Measurements from ENCODE around the gene PRRC2B. TPM values are rescaled to one million over a fixed set of nuclear protein-coding genes. Genes with fewer than 3 reads are reported as not detected.

PRRC2B gene
- total RNA-seq, 4 donors from 2014 or later = 73.7 to 171 (median 98.9) TPM

GRCh38 chr9:131529597-131530545 is 136.0 kb downstream of the PRRC2B start:
- TF ChIP-seq POLR2AphosphoS5 (IDR thresholded peaks at IDR 0.05) = no peak
- TF ChIP-seq EP300 (IDR thresholded peaks at IDR 0.05; ENCODE audit: low read depth) = no peak
- peak overlapping the region; percentile 82 to 88 (median 86) for H3K27ac ChIP-seq
- DNase-seq = no peak
- H3K4me3 ChIP-seq = peak overlapping the region; percentile 74 to 100 (median 97)
- H3K9me3 ChIP-seq = no peaks in the 10 kb centered on the region
- in situ Hi-C loops (cut with MboI; ENCODE audit: low pct_ligation_motif_present in 1 of 4, low pct_unique_long_range_greater_than_20kb in 1 of 4, low sequenced_read_pairs in 3 of 4) (no loop called here), intact Hi-C loops (cut with DNase I; ENCODE audit: low total_unique reads) (no loop called here)
- WGBS, 2 donors (ENCODE audit: low coverage in 1 of 2) = 56% methylated on average over 24 of the region's 24 CpGs; no CpG with 5 or more reads in 1 of the 2 donors
- H3K27me3 ChIP-seq = no peaks in the 10 kb centered on the region
- H3K36me3 ChIP-seq = peaks cover 0 to 13% (median 3%) of the 10 kb centered on the region in 4 donors
- peaks cover 12 to 23% (median 16%) of the 10 kb centered on the region in 4 donors for H3K4me1 ChIP-seq

GRCh38 chr9:131530546-131530919 is 136.6 kb downstream of the PRRC2B start:
- DNase-seq = peak; percentile 47
- intact Hi-C loops (cut with DNase I; ENCODE audit: low total_unique reads) (no loop called here), in situ Hi-C loops (cut with MboI; ENCODE audit: low pct_ligation_motif_present in 1 of 4, low pct_unique_long_range_greater_than_20kb in 1 of 4, low sequenced_read_pairs in 3 of 4) (no loop called here)
- Histone ChIP-seq H3K27ac (peak overlapping the region; percentile 82 to 88 (median 86)), H3K27me3 (no peaks in the 10 kb centered on the region), H3K4me1 (peaks cover 12 to 23% (median 16%) of the 10 kb centered on the region in 4 donors), H3K4me3 (peak overlapping the region; percentile 74 to 100 (median 97)), H3K9me3 (no peaks in the 10 kb centered on the region), H3K36me3 (peaks cover 0 to 13% (median 3%) of the 10 kb centered on the region in 4 donors)
- WGBS, 2 donors (ENCODE audit: low coverage in 1 of 2) = 4% methylated on average over 24 of the region's 29 CpGs; no CpG with 5 or more reads in 1 of the 2 donors
- TF ChIP-seq CTCF (IDR thresholded peaks at IDR 0.05) (peak in 4 of 5 experiments; percentile 20 to 53 (median 30)), POLR2A (IDR thresholded peaks at IDR 0.05) (no peak)

- Histone ChIP-seq H3K36me3 (peaks cover 0 to 13% (median 3%) of the 10 kb centered on the region in 4 donors), H3K27me3 (no peaks in the 10 kb centered on the region), H3K27ac (peak within 1 kb of the TSS; percentile 82 to 88 (median 86)), H3K9me3 (no peaks in the 10 kb centered on the region), H3K4me3 (peak within 1 kb of the TSS; percentile 74 to 100 (median 97)), H3K4me1 (peaks cover 12 to 23% (median 16%) of the 10 kb centered on the region in 4 donors)
- intact Hi-C loops (cut with DNase I; ENCODE audit: low total_unique reads) (no loop called here), in situ Hi-C loops (cut with MboI; ENCODE audit: low pct_ligation_motif_present in 1 of 4, low pct_unique_long_range_greater_than_20kb in 1 of 4, low sequenced_read_pairs in 3 of 4) (no loop called here)
- TF ChIP-seq POLR2A (IDR thresholded peaks at IDR 0.05) (peak; percentile 56), EP300 (IDR thresholded peaks at IDR 0.05; ENCODE audit: low read depth) (no peak), CTCF (IDR thresholded peaks at IDR 0.05) (peak in 1 of 5 experiments; percentile 2), POLR2AphosphoS5 (IDR thresholded peaks at IDR 0.05) (peak in 2 of 3 donors; percentile 27 to 76)
- DNase-seq = peak; percentile 77
- WGBS, 2 donors (ENCODE audit: low coverage in 1 of 2) = 18% methylated on average over 27 of the region's 103 CpGs; no CpG with 5 or more reads in 1 of the 2 donors
Measured at GRCh38 chr9:131530920-131531832, 137.3 kb downstream of the PRRC2B start, which contains the start of gene UCK1. Gene UCK1 (minus strand): TSS chr9:131531263. CDS start chr9:131531174, 89 bp downstream.

GRCh38 chr9:131534721-131535237 is 140.9 kb downstream of the PRRC2B start:
- in situ Hi-C loops (cut with MboI; ENCODE audit: low pct_ligation_motif_present in 1 of 4, low pct_unique_long_range_greater_than_20kb in 1 of 4, low sequenced_read_pairs in 3 of 4) (no loop called here), intact Hi-C loops (cut with DNase I; ENCODE audit: low total_unique reads) (no loop called here)
- H3K4me1 ChIP-seq = peaks cover 9 to 19% (median 12%) of the 10 kb centered on the region in 4 donors
- no peak for TF ChIP-seq EP300 (IDR thresholded peaks at IDR 0.05; ENCODE audit: low read depth)
- no peak for TF ChIP-seq CTCF (IDR thresholded peaks at IDR 0.05)
- TF ChIP-seq POLR2AphosphoS5 (IDR thresholded peaks at IDR 0.05) = no peak
- TF ChIP-seq POLR2A (IDR thresholded peaks at IDR 0.05) = no peak
- no peaks in the 10 kb centered on the region for H3K9me3 ChIP-seq
- H3K27ac ChIP-seq = no peak overlapping the region
- 13 to 39% methylated on average over 5 to 8 of the region's 8 CpGs for WGBS, 2 donors (ENCODE audit: low coverage in 1 of 2)
- no peaks in the 10 kb centered on the region for H3K27me3 ChIP-seq
- no peaks in the 10 kb centered on the region for H3K36me3 ChIP-seq
- H3K4me3 ChIP-seq = no peak overlapping the region
- no peak for DNase-seq

Data from transverse colon (tissue), 4 donors.